ENCODE measurements around the gene STC2. TPM values are rescaled to one million over a fixed set of nuclear protein-coding genes. Genes with fewer than 3 reads are reported as not detected.

STC2 gene
- total RNA-seq, 1 experiment from 2014 or later, result 57.0 TPM

GRCh38 chr5:173334808-173335207 is 6.6 kb upstream of the STC2 start (continued):
- TF ChIP-seq CDX4 (CRISPR knock-in tag; IDR thresholded peaks at IDR 0.05; ENCODE audit: borderline replicate concordance) (no peak), ZNF423 (CRISPR knock-in tag; IDR thresholded peaks at IDR 0.05) (no peak), EMX1 (CRISPR knock-in tag; IDR thresholded peaks at IDR 0.05) (no peak), SMAD4 (CRISPR knock-in tag; IDR thresholded peaks at IDR 0.05) (no peak), KAT7 (CRISPR knock-in tag; IDR thresholded peaks at IDR 0.05; ENCODE audit: borderline replicate concordance) (no peak), NFE2L1 (CRISPR knock-in tag; IDR thresholded peaks at IDR 0.05) (no peak), ZNF671 (CRISPR knock-in tag; IDR thresholded peaks at IDR 0.05) (no peak), ELF4 (CRISPR knock-in tag; IDR thresholded peaks at IDR 0.05; ENCODE audit: low read depth) (no peak), ESRRA (CRISPR knock-in tag; IDR thresholded peaks at IDR 0.05; ENCODE audit: borderline replicate concordance) (no peak), NFYB (CRISPR knock-in tag; conservative IDR thresholded peaks at IDR 0.05; ENCODE audit: low read depth) (no peak), RORB (CRISPR knock-in tag; IDR thresholded peaks at IDR 0.05) (no peak), CREB1 (CRISPR knock-in tag; IDR thresholded peaks at IDR 0.05) (no peak), E2F1 (CRISPR knock-in tag; IDR thresholded peaks at IDR 0.05) (no peak), MLX (CRISPR knock-in tag; IDR thresholded peaks at IDR 0.05) (no peak), MXD4 (CRISPR knock-in tag; IDR thresholded peaks at IDR 0.05; ENCODE audit: borderline replicate concordance) (no peak)

- no peak for DNase-seq (ENCODE audit: low spot score)
- 0 out of 2 replicates have a peak, but pooled peaks cover 3% of the 10 kb centered on the region for H3K9me3 Mint-ChIP-seq
- ATAC-seq, result no peak
- POLR2A ChIA-PET, result no interaction called here
- peaks cover 8% of the 10 kb centered on the region for H3K27me3 Mint-ChIP-seq (ENCODE audit: low read depth)
- no peak overlapping the region for H3K27ac Mint-ChIP-seq
- H3K4me1 Mint-ChIP-seq, result peaks cover 27% of the 10 kb centered on the region
- TF ChIP-seq ATF1 (CRISPR knock-in tag; IDR thresholded peaks at IDR 0.05), result no peak
- no peak for TF ChIP-seq OVOL2 (CRISPR knock-in tag; IDR thresholded peaks at IDR 0.05; ENCODE audit: borderline replicate concordance)
- CTCF ChIA-PET, result interaction anchor here (1.0 to 8.1 kb wide), 2 partner anchors 40 to 108 kb away, joined by 3 to 169 read pairs; no protein-coding TSS in a partner anchor
- no peaks in the 10 kb centered on the region for H3K36me3 Mint-ChIP-seq
- H3K4me3 Mint-ChIP-seq, result no peak overlapping the region
Measured at GRCh38 chr5:173333925-173334661, 5.9 kb upstream of the STC2 start.

- Mint-ChIP-seq H3K4me3 (no peak overlapping the region), H3K36me3 (no peaks in the 10 kb centered on the region), H3K27me3 (ENCODE audit: low read depth) (peaks cover 8% of the 10 kb centered on the region), H3K9me3 (0 out of 2 replicates have a peak, but pooled peaks cover 3% of the 10 kb centered on the region), H3K27ac (no peak overlapping the region), H3K4me1 (peaks cover 27% of the 10 kb centered on the region)
- ChIA-PET POLR2A (no interaction called here), CTCF (interaction anchor here (0.5 to 8.1 kb wide), 30 partner anchors 10 to 1392 kb away, joined by 3 to 169 read pairs (median 4); partner anchors contain the start of genes MSX2 and NKX2-5)
- DNase-seq (ENCODE audit: low spot score), result peak; percentile 89
- peak; percentile 31 for ATAC-seq
- TF ChIP-seq GABPB1 (CRISPR knock-in tag; IDR thresholded peaks at IDR 0.05), result peak; percentile 33; the same call in 1 of the 2 replicates
- peak; percentile 96 for TF ChIP-seq MAX (CRISPR knock-in tag; IDR thresholded peaks at IDR 0.05)
- no peak for TF ChIP-seq SMAD3 (CRISPR knock-in tag; IDR thresholded peaks at IDR 0.05; ENCODE audit: borderline replicate concordance)
- 0 out of 2 replicates have a peak, but pooled peaks have one; percentile 43 for TF ChIP-seq ZNF281 (CRISPR knock-in tag; IDR thresholded peaks at IDR 0.05)
- TF ChIP-seq E2F5 (CRISPR knock-in tag; IDR thresholded peaks at IDR 0.05), result peak; percentile 52; the same call in 1 of the 2 replicates
- TF ChIP-seq CREB1 (CRISPR knock-in tag; IDR thresholded peaks at IDR 0.05), result no peak
- TF ChIP-seq FOXP1 (CRISPR knock-in tag; IDR thresholded peaks at IDR 0.05; ENCODE audit: borderline replicate concordance), result peak; percentile 24; the same call in 1 of the 2 replicates
- peak; percentile 51; the same call in 1 of the 2 replicates for TF ChIP-seq FOXK1 (CRISPR knock-in tag; IDR thresholded peaks at IDR 0.05)
- TF ChIP-seq SP1 (CRISPR knock-in tag; conservative IDR thresholded peaks at IDR 0.05), result peak; percentile 93
- TF ChIP-seq TEAD1 (CRISPR knock-in tag; IDR thresholded peaks at IDR 0.05), result peak; percentile 40; the same call in 1 of the 2 replicates
- TF ChIP-seq NFE2L1 (CRISPR knock-in tag; IDR thresholded peaks at IDR 0.05), result peak; percentile 88
Measured at GRCh38 chr5:173331956-173332479, 3.8 kb upstream of the STC2 start.

Data from WTC11 (cell line).